Hepatocyte (in vitro differentiated cells): Measurements from ENCODE around the gene TOP2A.

Source experiments
- EZH2 ChIP-seq: fragments of 200-600 bp; sonication (generic); IDR thresholded peaks from 2 replicates; pipeline ENCODE4 v1.6.1; 2016; ENCODE audit warnings: antibody characterized with exemption, mild to moderate bottlenecking, borderline replicate concordance
- EZH2phosphoT487 ChIP-seq: fragments of 200-600 bp; sonication (generic); IDR thresholded peaks from one replicate; pipeline ENCODE4 v1.6.1; 2018; ENCODE audit warnings: antibody characterized with exemption, mild to moderate bottlenecking, low read depth, moderate library complexity; ENCODE audit not compliant: unreplicated experiment, severe bottlenecking
- TF ChIP-seq, protein P1 (sequence below): fragments of 200-600 bp; sonication (generic); IDR thresholded peaks from 2 replicates; pipeline ENCODE4 v1.5.1; 2016; ENCODE audit warnings: antibody characterized with exemption, mild to moderate bottlenecking; ENCODE audit not compliant: poor library complexity

GRCh38 chr17:40459636-40460603 is 42.2 kb upstream of the TOP2A start:
- TF ChIP-seq, protein P1, sequence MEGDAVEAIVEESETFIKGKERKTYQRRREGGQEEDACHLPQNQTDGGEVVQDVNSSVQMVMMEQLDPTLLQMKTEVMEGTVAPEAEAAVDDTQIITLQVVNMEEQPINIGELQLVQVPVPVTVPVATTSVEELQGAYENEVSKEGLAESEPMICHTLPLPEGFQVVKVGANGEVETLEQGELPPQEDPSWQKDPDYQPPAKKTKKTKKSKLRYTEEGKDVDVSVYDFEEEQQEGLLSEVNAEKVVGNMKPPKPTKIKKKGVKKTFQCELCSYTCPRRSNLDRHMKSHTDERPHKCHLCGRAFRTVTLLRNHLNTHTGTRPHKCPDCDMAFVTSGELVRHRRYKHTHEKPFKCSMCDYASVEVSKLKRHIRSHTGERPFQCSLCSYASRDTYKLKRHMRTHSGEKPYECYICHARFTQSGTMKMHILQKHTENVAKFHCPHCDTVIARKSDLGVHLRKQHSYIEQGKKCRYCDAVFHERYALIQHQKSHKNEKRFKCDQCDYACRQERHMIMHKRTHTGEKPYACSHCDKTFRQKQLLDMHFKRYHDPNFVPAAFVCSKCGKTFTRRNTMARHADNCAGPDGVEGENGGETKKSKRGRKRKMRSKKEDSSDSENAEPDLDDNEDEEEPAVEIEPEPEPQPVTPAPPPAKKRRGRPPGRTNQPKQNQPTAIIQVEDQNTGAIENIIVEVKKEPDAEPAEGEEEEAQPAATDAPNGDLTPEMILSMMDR, result no peak
- TF ChIP-seq EZH2, result no peak
- no peak for TF ChIP-seq EZH2phosphoT487
